Pancreas (tissue), 10 donors: Measurements from ENCODE around the gene XK. TPM values are rescaled to one million over a fixed set of nuclear protein-coding genes. Genes with fewer than 3 reads are reported as not detected.

Experiments used
- ATAC-seq, 4 donors: fragments of 200-7000 bp; cut with Tn5 transposase; one replicate each; pipeline versions ENCODE4 v1.8.0 to v1.9.1; 2020; ENCODE audit warnings: mild to moderate bottlenecking in 4 of 4, moderate library complexity in 4 of 4
- DNase-seq, 6 donors: peaks; one replicate each; pipeline ENCODE4 v3.0.0-alpha.2; 2020
- FAIRE-seq: peaks from 2 replicates; lab custom pipeline; 2012; peaks lifted over from hg19 to GRCh38; lab: Jason Lieb, UNC
- H3K27ac ChIP-seq, 4 donors: fragments of 200-600 bp; sonication (generic); 1 replicate in 3 of 4; 2 replicates in 1 of 4; pipeline versions ENCODE4 v1.5.0 to v1.8.0; 2020
- H3K27me3 ChIP-seq, 4 donors: fragments of 200-600 bp; one replicate each; pipeline ENCODE4 v1.8.0; 2021
- H3K36me3 ChIP-seq, 3 donors: fragments of 200-600 bp; sonication (generic) in 1 of 3; one replicate each; pipeline versions ENCODE4 v1.5.0 to v1.8.0; 2020 to 2021
- H3K4me1 ChIP-seq, 3 donors: fragments of 200-600 bp; one replicate each; pipeline ENCODE4 v1.8.0; 2021
- H3K4me3 ChIP-seq, 4 donors: fragments of 200-600 bp; sonication (generic) in 2 of 4; one replicate each; pipeline versions ENCODE4 v1.5.0 to v1.8.0; 2020 to 2021
- H3K9me3 ChIP-seq, 4 donors: fragments of 200-600 bp; one replicate each; pipeline ENCODE4 v1.8.0; 2021
- WGBS, 2 donors: extraction: QIAGEN DNeasy Blood & Tissue Kit; methylation state at CpG; one replicate each; pipeline ENCODE4 v1.1.7; 2013; 5-methylcytosine and 5-hydroxymethylcytosine counted together
- intact Hi-C, 3 donors: fragments of 100-400 bp; cut with DNase I; formaldehyde crosslinking; loops; one replicate each; pipeline versions ENCODE4 v1.11.1 to v1.14.2; 2022
- polyA plus RNA-seq, 2 donors: library from polyadenylated mRNA; stranded (reverse); fragments of 200-250 nt; gene quantifications; one replicate each; pipeline ENCODE4 v1.2.3, GENCODE V29; 2013
- total RNA-seq, 6 donors: library from RNA; stranded (reverse); fragmentation: NEBNext Ultra II Directional in 4 of 6; extraction: Animal tissue kit (Norgen Biotek cat#: 25700) in 4 of 6; gene quantifications; one replicate each; pipeline versions ENCODE4 v1.2.1 to v1.2.4, GENCODE V29; 2021 to 2023
- TF ChIP-seq, protein P1 (sequence below), 4 donors: fragments of 200-600 bp; sonication (generic) in 3 of 4; IDR thresholded peaks; one replicate each; pipeline versions ENCODE4 v1.5.0 to v1.8.0; 2021; ENCODE audit warnings: antibody characterized with exemption in 4 of 4
- donor health status: healthy with polysubstance abuse.
- donor health status: DM: no; HTN: no; CAD: no; lungs with moderate emphysema.
- donor health status: DM: no; HTN: no; CAD: no.
- donor health status: control.
- donor health status: control.
- donor health status: Bipolar disorder and iron deficiency.
- donor health status: DM: yes; HTN: yes; CAD: no.
- donor health status: DM: no; HTN: no; CAD: no.
- donor health status: DM: no; HTN: no; CAD: no.
- donor health status: DM: yes; HTN: yes; CAD: no.

XK gene
- total and polyA plus RNA-seq, 8 donors = 1.2 to 5.4 (median 3.9) TPM

DNA sequence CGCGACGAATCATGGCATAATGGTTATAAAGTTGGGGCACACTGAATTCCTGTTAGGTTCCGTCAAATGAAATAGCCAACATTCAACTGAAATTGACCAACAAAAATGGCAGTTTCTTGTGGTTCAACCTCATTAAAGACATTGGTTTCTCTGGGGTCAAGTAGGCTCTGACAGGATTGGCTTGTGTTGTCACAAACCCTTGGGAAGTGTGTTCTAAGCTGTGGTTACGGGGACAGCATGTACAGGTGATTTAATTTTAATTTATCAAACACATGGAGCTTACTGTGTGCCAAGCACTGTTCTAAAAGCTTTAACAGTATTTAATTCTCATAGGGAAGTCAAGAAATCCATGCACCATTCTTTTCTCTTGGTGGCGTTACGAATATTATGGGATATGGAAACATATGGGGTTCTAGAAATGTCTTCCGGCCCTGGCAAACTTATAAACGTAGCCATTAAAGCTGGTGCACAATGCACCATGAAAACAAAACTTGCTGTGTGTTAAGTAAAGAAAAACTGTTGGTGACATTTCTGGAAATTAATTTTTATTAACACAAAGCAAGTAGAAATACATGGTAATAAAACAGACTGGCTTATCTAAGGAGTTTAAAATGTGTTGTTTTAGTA is 891 bp downstream of the XK start:
- WGBS, 2 donors = 28 to 60% methylated on average over 9 of the region's 9 CpGs
- intact Hi-C loops = no loop called here
- H3K36me3 ChIP-seq = no peaks in the 10 kb centered on the region
- peak; percentile 93 for FAIRE-seq
- peak overlapping the region; percentile 69 to 84 (median 78) for H3K27ac ChIP-seq
- peaks cover 0 to 4% (median 0%) of the 10 kb centered on the region in 3 donors for H3K4me1 ChIP-seq
- H3K9me3 ChIP-seq = no peaks in the 10 kb centered on the region
- TF ChIP-seq, protein P1, sequence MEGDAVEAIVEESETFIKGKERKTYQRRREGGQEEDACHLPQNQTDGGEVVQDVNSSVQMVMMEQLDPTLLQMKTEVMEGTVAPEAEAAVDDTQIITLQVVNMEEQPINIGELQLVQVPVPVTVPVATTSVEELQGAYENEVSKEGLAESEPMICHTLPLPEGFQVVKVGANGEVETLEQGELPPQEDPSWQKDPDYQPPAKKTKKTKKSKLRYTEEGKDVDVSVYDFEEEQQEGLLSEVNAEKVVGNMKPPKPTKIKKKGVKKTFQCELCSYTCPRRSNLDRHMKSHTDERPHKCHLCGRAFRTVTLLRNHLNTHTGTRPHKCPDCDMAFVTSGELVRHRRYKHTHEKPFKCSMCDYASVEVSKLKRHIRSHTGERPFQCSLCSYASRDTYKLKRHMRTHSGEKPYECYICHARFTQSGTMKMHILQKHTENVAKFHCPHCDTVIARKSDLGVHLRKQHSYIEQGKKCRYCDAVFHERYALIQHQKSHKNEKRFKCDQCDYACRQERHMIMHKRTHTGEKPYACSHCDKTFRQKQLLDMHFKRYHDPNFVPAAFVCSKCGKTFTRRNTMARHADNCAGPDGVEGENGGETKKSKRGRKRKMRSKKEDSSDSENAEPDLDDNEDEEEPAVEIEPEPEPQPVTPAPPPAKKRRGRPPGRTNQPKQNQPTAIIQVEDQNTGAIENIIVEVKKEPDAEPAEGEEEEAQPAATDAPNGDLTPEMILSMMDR (IDR thresholded peaks at IDR 0.05) = no peak
- DNase-seq = no peak
- peaks cover 0 to 17% (median 2%) of the 10 kb centered on the region in 4 donors for H3K27me3 ChIP-seq
- H3K4me3 ChIP-seq = peak overlapping the region; percentile 13 to 47 (median 28)
- peak; percentile 17 to 32 (median 24) for ATAC-seq

DNA sequence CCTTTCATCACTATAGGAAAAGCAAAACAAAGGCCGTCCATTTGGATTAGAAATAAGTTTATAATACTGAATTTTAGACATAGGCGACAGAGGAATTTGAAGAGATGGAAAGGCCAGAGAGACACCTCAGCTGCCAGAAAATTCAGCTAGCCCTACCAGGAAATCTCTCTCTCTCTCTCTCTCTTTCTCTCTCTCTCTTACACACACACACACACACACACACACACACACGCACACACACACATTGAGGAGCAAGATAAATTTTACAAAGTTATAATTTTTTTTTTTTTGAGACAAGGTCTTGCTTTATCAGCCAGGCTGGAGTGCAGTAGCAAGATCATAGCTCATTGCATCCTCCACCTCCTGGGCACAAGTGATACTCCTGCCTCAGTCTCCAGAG is 1.4 kb downstream of the XK start:
- intact Hi-C loops = no loop called here
- FAIRE-seq (no peak), DNase-seq (no peak), ATAC-seq (no peak)
- Histone ChIP-seq H3K4me1 (peaks cover 0 to 4% (median 0%) of the 10 kb centered on the region in 3 donors), H3K36me3 (no peaks in the 10 kb centered on the region), H3K9me3 (no peaks in the 10 kb centered on the region), H3K27me3 (peaks cover 0 to 22% (median 2%) of the 10 kb centered on the region in 4 donors), H3K4me3 (peak overlapping the region in 2 of 4 donors; percentile 39 to 47), H3K27ac (peak overlapping the region in 2 of 4 donors; percentile 82 to 84)
- TF ChIP-seq, protein P1 (IDR thresholded peaks at IDR 0.05) = no peak
- WGBS, 2 donors = 52 to 62% methylated on average over 3 of the region's 3 CpGs

DNA sequence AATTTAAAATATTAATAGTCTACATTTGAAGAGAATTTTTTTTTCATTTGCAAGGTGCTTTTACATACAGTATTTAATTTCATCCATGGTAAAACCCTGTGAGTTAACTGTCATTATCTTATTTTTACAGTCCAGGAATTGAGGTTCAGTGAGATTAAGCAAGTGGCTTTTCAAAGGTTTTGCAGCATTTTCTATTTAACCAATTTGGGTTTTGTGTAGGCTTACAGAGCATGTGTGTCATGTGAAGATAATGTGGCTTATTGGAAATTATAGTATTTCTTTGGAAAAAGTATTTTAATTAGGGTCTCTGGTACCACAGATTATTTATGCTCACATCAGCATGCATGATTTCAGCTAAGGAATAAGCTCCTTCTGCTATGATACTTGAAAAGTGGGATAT is 4.5 kb downstream of the XK start:
- no peak for FAIRE-seq
- no peak overlapping the region for H3K4me3 ChIP-seq
- DNase-seq = no peak
- no peaks in the 10 kb centered on the region for H3K9me3 ChIP-seq
- no peak overlapping the region for H3K27ac ChIP-seq
- TF ChIP-seq, protein P1 (IDR thresholded peaks at IDR 0.05) = no peak
- no peak for ATAC-seq
- intact Hi-C loops = no loop called here
- no peaks in the 10 kb centered on the region for H3K36me3 ChIP-seq
- peaks cover 0 to 2% (median 0%) of the 10 kb centered on the region in 3 donors for H3K4me1 ChIP-seq
- H3K27me3 ChIP-seq = peaks cover 0 to 12% (median 0%) of the 10 kb centered on the region in 4 donors

DNA sequence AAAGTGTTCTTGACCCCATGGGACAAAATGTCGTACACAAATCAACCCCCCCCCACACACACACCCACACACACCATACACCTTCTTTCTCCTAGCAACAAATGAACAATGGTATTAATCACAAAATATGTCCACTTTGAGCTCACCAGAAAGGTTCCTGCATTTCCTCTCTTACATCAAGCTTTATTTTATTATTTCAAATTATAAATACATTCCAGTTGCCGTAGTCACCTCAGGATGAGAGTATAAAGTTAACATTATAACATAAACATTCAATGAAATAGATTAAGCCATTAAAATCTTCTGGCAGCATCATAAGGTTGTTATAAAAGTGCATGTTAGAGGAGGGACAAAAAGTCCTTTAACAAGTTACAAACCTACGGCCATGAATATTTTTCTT is 7.3 kb downstream of the XK start:
- no peak overlapping the region for H3K4me3 ChIP-seq
- H3K27me3 ChIP-seq = peaks cover 0 to 7% (median 0%) of the 10 kb centered on the region in 4 donors
- no peaks in the 10 kb centered on the region for H3K9me3 ChIP-seq
- TF ChIP-seq, protein P1 (IDR thresholded peaks at IDR 0.05) = no peak
- WGBS, 2 donors = 77 to 97% methylated on average over 3 of the region's 3 CpGs
- H3K36me3 ChIP-seq = no peaks in the 10 kb centered on the region
- no peak for ATAC-seq
- FAIRE-seq = peak; percentile 93
- no peak for DNase-seq
- intact Hi-C loops = no loop called here
- H3K27ac ChIP-seq = no peak overlapping the region
- H3K4me1 ChIP-seq = peaks cover 0 to 4% (median 0%) of the 10 kb centered on the region in 3 donors

DNA sequence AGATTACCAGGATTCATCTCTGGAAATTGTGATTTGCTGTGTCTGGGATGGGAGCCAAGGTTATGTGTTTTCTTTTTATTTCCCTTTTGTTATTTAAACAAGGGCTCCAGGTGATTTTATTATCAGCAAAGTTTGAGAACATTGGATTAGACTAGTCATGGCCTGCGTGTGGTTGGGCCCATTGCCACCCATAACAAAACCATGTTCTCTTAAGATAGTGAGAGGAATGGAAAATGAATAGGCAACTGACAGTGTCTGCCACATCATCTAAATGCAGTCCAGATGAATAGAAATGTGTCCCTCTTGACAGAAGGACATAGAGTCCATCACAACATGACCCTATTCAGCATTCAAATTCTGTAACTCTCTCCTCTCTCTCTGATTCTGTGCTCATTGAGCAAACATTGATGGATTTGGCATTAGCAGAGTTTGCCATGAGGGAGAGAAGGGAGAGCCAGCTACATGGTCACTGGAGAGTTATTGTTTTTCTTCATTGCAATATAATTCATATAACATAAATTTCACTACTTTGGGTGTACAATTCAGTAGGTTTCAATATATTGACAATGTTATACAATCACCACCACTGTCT is 11.7 kb downstream of the XK start:
- H3K9me3 ChIP-seq = no peaks in the 10 kb centered on the region
- ATAC-seq = peak; percentile 81 to 91 (median 86)
- peaks cover 0 to 7% (median 0%) of the 10 kb centered on the region in 4 donors for H3K27me3 ChIP-seq
- H3K4me3 ChIP-seq = no peak overlapping the region
- H3K4me1 ChIP-seq = peaks cover 0 to 4% (median 0%) of the 10 kb centered on the region in 3 donors
- FAIRE-seq = no peak
- peak overlapping the region in 1 of 4 donors; percentile 17 for H3K27ac ChIP-seq
- TF ChIP-seq, protein P1 (IDR thresholded peaks at IDR 0.05) = no peak
- no peaks in the 10 kb centered on the region for H3K36me3 ChIP-seq
- DNase-seq = peak in 3 of 6 donors; percentile 7 to 35 (median 30)
- intact Hi-C loops = no loop called here
- 13 to 26% methylated on average over 1 of the region's 1 CpG for WGBS, 2 donors
